Measurements from ENCODE around the gene ZKSCAN3.
A peak's percentile ranks its signal among the peaks of the same experiment; 100 is the strongest.

- TF ChIP-seq CTCF (IDR thresholded peaks at IDR 0.05; ENCODE audit: insufficient read depth, low read length, poor library complexity, severe bottlenecking): peak; percentile 83
- TF ChIP-seq EZH2phosphoT487 (conservative IDR thresholded peaks at IDR 0.05; ENCODE audit: low read length): no peak
Observed at GRCh38 chr6:28355743-28356665, 6.3 kb downstream of the ZKSCAN3 start.

Measured in SU-DHL-6 (cell line).